ENCODE results near the gene DOK3. TPM values are rescaled to one million over a fixed set of nuclear protein-coding genes. Genes with fewer than 3 reads are reported as not detected.

Gene DOK3
- total and polyA plus RNA-seq, 12 donors = 0.74 to 11.4 (median 2.3) TPM

DNA sequence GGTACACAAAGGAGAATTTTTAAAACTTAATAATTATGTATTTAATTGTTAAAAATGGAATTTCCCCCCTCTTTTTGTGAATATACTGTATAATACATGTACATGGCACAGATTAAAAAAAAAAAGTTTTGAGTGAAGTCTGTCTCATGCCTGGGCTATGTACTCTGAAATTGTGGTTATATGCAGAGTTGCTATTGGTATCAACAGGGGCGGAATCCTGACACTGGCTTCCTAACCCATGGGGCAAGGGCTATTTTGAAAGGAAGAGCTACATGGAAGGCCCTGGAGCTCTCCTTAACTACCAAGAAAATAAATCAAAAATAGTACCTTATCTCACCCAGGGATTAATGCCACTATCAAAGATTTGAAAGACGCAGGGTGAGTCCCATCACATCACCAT is 45.6 kb upstream of the DOK3 start:
- DNase-seq (no peak), ATAC-seq (peak in 5 of 8 donors; percentile 2 to 41 (median 25))
- Histone ChIP-seq H3K4me3 (peak overlapping the region in 7 of 10 donors; percentile 60 to 99 (median 93)), H3K36me3 (peaks cover 0 to 28% (median 7%) of the 10 kb centered on the region in 9 donors), H3K27me3 (no peaks in the 10 kb centered on the region), H3K4me1 (peaks cover 9 to 44% (median 29%) of the 10 kb centered on the region in 9 donors), H3K9me3 (no peaks in the 10 kb centered on the region), H3K27ac (peak overlapping the region in 5 of 10 donors; percentile 0 to 60 (median 50))
- WGBS, 2 donors = 58 to 73% methylated on average over 2 of the region's 2 CpGs
- intact Hi-C loops (cut with DNase I) = no loop called here
- TF ChIP-seq, protein P1, sequence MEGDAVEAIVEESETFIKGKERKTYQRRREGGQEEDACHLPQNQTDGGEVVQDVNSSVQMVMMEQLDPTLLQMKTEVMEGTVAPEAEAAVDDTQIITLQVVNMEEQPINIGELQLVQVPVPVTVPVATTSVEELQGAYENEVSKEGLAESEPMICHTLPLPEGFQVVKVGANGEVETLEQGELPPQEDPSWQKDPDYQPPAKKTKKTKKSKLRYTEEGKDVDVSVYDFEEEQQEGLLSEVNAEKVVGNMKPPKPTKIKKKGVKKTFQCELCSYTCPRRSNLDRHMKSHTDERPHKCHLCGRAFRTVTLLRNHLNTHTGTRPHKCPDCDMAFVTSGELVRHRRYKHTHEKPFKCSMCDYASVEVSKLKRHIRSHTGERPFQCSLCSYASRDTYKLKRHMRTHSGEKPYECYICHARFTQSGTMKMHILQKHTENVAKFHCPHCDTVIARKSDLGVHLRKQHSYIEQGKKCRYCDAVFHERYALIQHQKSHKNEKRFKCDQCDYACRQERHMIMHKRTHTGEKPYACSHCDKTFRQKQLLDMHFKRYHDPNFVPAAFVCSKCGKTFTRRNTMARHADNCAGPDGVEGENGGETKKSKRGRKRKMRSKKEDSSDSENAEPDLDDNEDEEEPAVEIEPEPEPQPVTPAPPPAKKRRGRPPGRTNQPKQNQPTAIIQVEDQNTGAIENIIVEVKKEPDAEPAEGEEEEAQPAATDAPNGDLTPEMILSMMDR (IDR thresholded peaks at IDR 0.05) = no peak

DNA sequence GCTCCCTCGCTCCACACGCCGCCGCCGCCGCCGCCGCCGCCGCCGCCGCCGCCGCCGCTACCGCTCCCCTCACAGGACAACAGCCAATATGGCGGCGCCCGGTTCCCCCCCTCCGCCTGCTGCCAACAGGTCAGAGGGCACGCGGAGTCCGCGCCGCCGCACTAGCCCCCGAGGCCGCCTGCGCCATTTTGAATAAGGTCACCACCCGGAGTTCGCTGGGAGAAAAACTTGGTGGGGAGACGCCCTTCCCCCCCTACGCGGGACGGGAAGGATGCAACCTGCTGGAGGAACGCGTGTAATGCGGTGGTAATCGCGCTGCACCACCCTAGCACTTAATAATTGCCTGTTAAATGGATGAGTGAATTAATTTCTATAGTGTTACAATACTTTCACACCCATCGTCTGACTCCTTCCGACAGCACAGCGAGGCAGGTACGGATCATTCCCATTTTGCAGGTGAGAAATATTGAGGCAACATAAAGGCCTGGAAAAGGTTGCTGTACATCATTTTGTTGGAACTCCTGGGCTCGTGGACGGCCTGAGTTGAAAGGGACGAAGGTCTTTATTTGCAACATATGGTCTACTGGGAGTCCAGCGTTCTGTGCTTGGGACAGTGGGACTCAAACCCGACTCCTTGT is 45.0 kb upstream of the DOK3 start, which contains the start of gene FAM193B:
FAM193B (minus strand) TSS at position 90 of the 638 bp plus-strand sequence. CDS start 105 bp downstream, outside the sequence.
- Histone ChIP-seq H3K4me3 (peak within 1 kb of the TSS; percentile 68 to 99 (median 96)), H3K36me3 (peaks cover 0 to 30% (median 7%) of the 10 kb centered on the region in 9 donors), H3K9me3 (no peaks in the 10 kb centered on the region), H3K27ac (peak within 1 kb of the TSS; percentile 75 to 90 (median 86)), H3K27me3 (no peaks in the 10 kb centered on the region), H3K4me1 (peaks cover 9 to 48% (median 29%) of the 10 kb centered on the region in 9 donors)
- peak; percentile 93 to 98 (median 96) for ATAC-seq
- TF ChIP-seq, protein P1 (IDR thresholded peaks at IDR 0.05) = peak in 6 of 9 donors; percentile 11 to 36 (median 24)
- WGBS, 2 donors = 9 to 12% methylated on average over 30 to 49 of the region's 49 CpGs
- peak; percentile 93 to 95 for DNase-seq
- intact Hi-C loops (cut with DNase I) = loop anchor here in 2 of 10 donors (5.0 kb wide), 1 partner anchor 38 kb away; the partner anchor contains the start of gene TMED9 (in 2 of the 2)

DNA sequence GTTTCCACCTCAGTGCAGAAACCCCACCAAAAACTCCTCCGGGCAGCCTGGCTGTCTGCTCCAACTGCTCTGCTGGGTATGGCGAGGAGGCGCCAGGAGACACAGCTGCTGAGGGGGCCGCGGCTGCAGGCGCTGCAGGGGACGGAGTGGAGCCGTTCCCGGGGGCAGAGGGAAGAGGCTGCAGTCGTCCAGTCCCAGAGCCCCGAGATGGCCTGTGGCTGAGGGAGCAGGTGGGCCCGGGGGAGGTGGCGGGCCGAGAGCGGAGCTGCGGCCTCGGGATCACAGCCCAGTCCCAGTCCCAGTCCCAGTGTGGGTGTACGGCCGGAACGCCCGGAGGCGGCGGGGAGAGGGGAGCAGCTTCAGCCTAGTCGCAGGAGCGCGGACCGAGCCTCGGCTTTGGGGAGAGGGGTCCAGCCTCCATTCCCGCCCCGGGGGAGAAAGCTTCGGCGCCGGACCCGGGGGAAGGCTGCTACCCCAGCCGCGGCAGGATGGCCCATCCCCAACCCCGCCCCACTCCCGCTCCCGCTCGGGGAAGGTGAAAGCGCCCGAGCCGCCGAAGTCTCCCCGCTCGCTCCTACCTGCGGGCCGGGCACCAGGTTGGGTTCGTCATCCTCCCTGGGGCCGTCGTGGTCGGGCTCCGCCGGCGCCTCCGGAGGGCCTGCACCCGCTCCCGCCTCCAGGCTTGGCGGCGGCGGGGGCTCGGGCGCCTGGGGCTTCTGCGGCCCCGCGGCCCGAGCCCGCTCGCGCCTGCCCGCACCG is 44.2 kb upstream of the DOK3 start:
- ATAC-seq (peak; percentile 26 to 72 (median 44)), DNase-seq (peak; percentile 42 to 49)
- intact Hi-C loops (cut with DNase I) = loop anchor here in 2 of 10 donors (5.0 kb wide), 1 partner anchor 38 kb away; the partner anchor contains the start of gene TMED9 (in 2 of the 2)
- Histone ChIP-seq H3K27me3 (no peaks in the 10 kb centered on the region), H3K27ac (peak overlapping the region; percentile 75 to 90 (median 86)), H3K4me3 (peak overlapping the region; percentile 68 to 99 (median 96)), H3K36me3 (peaks cover 0 to 30% (median 7%) of the 10 kb centered on the region in 9 donors), H3K4me1 (peaks cover 9 to 55% (median 32%) of the 10 kb centered on the region in 9 donors), H3K9me3 (no peaks in the 10 kb centered on the region)
- 0 to 1% methylated on average over 45 to 72 of the region's 72 CpGs for WGBS, 2 donors
- TF ChIP-seq, protein P1 (IDR thresholded peaks at IDR 0.05) = no peak

All from heart right ventricle (tissue), 16 donors.